GM12801 (cell line): ENCODE measurements around the gene OPCML.

Experiments
- CTCF ChIP-seq: IDR thresholded peaks from one replicate; pipeline ENCODE4 v1.5.1; 2011; ENCODE audit warnings: control low read depth; ENCODE audit not compliant: insufficient read length; ENCODE audit errors: extremely low read depth

The OPCML gene

GRCh38 chr11:132627981-132628380 lies 904.3 kb downstream of the OPCML start:
- no peak for TF ChIP-seq CTCF

GRCh38 chr11:132626446-132626845 lies 905.9 kb downstream of the OPCML start:
- TF ChIP-seq CTCF: no peak

DNA sequence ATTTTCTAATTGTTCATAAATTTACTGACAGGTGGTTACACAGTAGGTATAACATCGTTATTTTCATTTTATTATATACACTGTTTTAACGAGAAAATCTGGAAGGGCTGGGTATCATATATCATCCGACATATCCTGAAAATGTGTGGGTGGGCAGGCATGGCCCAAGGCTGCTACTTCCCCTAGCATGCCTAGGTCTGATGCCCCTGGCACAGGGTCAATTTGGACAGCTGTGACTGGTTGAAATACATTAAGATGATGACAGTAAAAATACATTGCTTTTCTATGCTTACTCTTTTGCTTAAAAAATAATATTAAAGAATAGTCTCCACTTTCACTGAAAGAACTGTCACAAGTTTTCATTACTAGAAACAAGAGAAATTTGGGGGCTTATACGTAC lies 908.8 kb downstream of the OPCML start:
- TF ChIP-seq CTCF: no peak

DNA sequence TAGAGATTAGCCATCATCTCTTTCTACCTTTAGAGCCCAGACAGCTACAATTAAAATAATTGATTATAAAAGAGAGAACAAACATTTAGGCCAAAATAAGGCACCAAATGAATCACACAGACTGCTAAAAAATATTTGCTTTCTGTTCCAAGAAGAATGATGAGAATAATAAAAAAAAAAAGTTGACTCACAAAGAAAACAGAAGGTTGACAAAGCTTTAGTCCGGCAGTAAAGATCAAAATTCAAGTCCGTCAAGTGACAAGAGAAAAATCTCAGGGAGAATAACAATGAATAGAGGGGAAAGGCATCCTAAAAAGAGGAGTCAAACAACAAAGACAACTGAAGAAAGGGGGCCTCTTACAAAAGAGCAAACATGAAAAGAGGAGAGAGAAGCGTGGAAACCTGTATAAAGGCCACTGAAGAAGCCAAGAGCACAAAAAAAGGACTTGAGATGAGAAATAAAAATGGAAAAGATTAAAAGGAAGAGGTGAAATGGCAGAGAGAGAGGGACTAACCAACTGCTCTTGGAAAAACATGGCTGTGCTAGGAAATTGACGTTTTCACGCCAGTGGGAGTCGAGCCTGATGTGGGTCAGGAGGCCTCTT lies 910.2 kb downstream of the OPCML start:
- no peak for TF ChIP-seq CTCF

- TF ChIP-seq CTCF: no peak
These were observed 911.9 kb downstream of the OPCML start for GRCh38 chr11:132620423-132620822.

- no peak for TF ChIP-seq CTCF
These were observed 921.5 kb downstream of the OPCML start for GRCh38 chr11:132610791-132611190.

DNA sequence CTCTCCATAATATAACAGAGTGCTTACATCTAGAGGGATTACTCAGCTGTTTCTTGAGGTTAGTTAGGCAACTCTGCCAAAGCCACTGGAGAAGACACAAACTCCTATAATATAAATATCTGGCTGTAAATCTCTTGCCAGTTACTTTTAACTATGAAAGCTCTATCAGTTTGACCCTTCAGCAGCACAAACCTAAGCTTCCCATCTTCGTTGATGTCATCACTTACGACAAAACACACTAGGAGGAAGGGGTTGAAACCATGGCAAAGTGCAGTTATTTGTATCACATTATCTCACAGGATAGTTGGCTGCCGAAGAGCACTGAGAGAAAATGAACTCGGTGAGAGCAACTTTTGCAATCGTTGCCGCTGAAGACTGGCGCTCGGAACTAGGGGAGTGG lies 922.1 kb downstream of the OPCML start:
- TF ChIP-seq CTCF: no peak

DNA sequence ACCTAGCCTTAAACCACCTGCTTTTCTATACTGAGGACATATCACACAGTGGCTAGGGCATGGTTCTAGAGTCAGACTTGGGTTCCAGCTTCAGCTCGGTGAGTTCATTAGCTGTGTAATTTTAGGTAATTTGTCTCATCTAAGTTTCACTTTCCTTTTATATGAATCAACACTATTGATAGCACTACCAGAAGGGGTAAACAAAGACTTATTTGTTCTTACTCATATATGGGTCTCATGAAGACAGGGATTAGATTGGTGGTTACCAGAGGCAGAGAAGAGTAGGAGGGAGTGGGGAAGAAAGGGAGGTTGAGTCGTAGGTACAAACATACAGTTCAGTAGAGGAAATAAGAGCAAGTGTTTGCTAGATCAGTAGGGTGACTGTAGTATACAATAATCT lies 924.7 kb downstream of the OPCML start:
- TF ChIP-seq CTCF: no peak
